GM21529 (cell line): ENCODE data around the gene DCLRE1A.
"Not testable (repeated sequence)": the region's sequence is repeated elsewhere in the genome, so short reads cannot be mapped to it uniquely, and the experiment has no call there.

ENCODE experiments used
- ATAC-seq: cut with Tn5 transposase; IDR thresholded peaks from one replicate; pipeline ENCODE4 v1.9.1; 2021; ENCODE audit not compliant: unreplicated experiment

The DCLRE1A gene

GRCh38 chr10:113858541-113858940 lies 4.7 kb upstream of the DCLRE1A start:
- no peak for ATAC-seq

GRCh38 chr10:113857210-113857609 lies 3.3 kb upstream of the DCLRE1A start:
- ATAC-seq: no peak

- no peak for ATAC-seq
Measured at GRCh38 chr10:113856563-113856962, 2.7 kb upstream of the DCLRE1A start.

GRCh38 chr10:113854761-113855588 lies 1.1 kb upstream of the DCLRE1A start:
- peak; percentile 30 for ATAC-seq

GRCh38 chr10:113853578-113854012 lies 287 bp downstream of the DCLRE1A start:
- ATAC-seq: no peak

- ATAC-seq: no peak
Measured at GRCh38 chr10:113849946-113850345, 3.9 kb downstream of the DCLRE1A start.

GRCh38 chr10:113849140-113849803 lies 4.6 kb downstream of the DCLRE1A start:
- ATAC-seq: no peak

GRCh38 chr10:113846036-113846435 lies 7.8 kb downstream of the DCLRE1A start:
- no peak for ATAC-seq

- no peak for ATAC-seq
Measured at GRCh38 chr10:113843972-113844485, 9.9 kb downstream of the DCLRE1A start.

GRCh38 chr10:113842171-113842570 lies 11.7 kb downstream of the DCLRE1A start:
- ATAC-seq: no peak

GRCh38 chr10:113828567-113828966 lies 25.3 kb downstream of the DCLRE1A start:
- ATAC-seq: not testable (repeated sequence)

- ATAC-seq: no peak
Measured at GRCh38 chr10:113825791-113826190, 28.1 kb downstream of the DCLRE1A start.

GRCh38 chr10:113823389-113823788 lies 30.5 kb downstream of the DCLRE1A start:
- no peak for ATAC-seq

GRCh38 chr10:113822174-113822573 lies 31.7 kb downstream of the DCLRE1A start:
- no peak for ATAC-seq

GRCh38 chr10:113821306-113821705 lies 32.6 kb downstream of the DCLRE1A start:
- ATAC-seq: not testable (repeated sequence)

GRCh38 chr10:113820507-113820906 lies 33.4 kb downstream of the DCLRE1A start:
- no peak for ATAC-seq

- ATAC-seq: no peak
Measured at GRCh38 chr10:113819989-113820388, 33.9 kb downstream of the DCLRE1A start.

GRCh38 chr10:113814700-113815099 lies 39.2 kb downstream of the DCLRE1A start:
- not testable (repeated sequence) for ATAC-seq

- no peak for ATAC-seq
Measured at GRCh38 chr10:113808168-113808567, 45.7 kb downstream of the DCLRE1A start.

GRCh38 chr10:113806503-113806902 lies 47.4 kb downstream of the DCLRE1A start:
- no peak for ATAC-seq

- no peak for ATAC-seq
Measured at GRCh38 chr10:113802997-113803396, 50.9 kb downstream of the DCLRE1A start.

GRCh38 chr10:113801569-113801968 lies 52.3 kb downstream of the DCLRE1A start:
- ATAC-seq: no peak
